Measurements from ENCODE around the gene COPG1. TPM values are rescaled to one million over a fixed set of nuclear protein-coding genes. Genes with fewer than 3 reads are reported as not detected.

Gene COPG1
- total and polyA plus RNA-seq, 2 experiments from 2014 or later, result 50.0 to 106 TPM

- peaks cover 7% of the 10 kb centered on the region for H3K4me1 ChIP-seq (ENCODE audit: insufficient read depth)
- H3K4me3 ChIP-seq, result no peak overlapping the region
- H3K27ac ChIP-seq (ENCODE audit: low read depth), result no peak overlapping the region
- Mint-ChIP-seq H3K27me3 (ENCODE audit: insufficient read depth, low read depth, poor library complexity) (peaks cover 20% of the 10 kb centered on the region), H3K27ac (no peak overlapping the region), H3K9me3 (no peaks in the 10 kb centered on the region; the same call in 2 of the 3 replicates), H3K36me3 (ENCODE audit: low read depth) (no peaks in the 10 kb centered on the region; the same call in 2 of the 3 replicates), H3K4me3 (no peak overlapping the region; the same call in 2 of the 3 replicates), H3K4me1 (peaks cover 11% of the 10 kb centered on the region)
- no peaks in the 10 kb centered on the region for H3F3A ChIP-seq (replicated peaks; ENCODE audit: low read depth)
- H3K27me3 ChIP-seq (ENCODE audit: insufficient read depth), result no peaks in the 10 kb centered on the region
- TF ChIP-seq POLR2AphosphoS5 (IDR thresholded peaks at IDR 0.05; ENCODE audit: low read depth), result no peak
- no peak for TF ChIP-seq CREB1 (CRISPR knock-in tag; IDR thresholded peaks at IDR 0.05; ENCODE audit: low read depth)
- TF ChIP-seq EZH2 (IDR thresholded peaks at IDR 0.05; ENCODE audit: low read depth, unreplicated experiment), result no peak
- no peak for TF ChIP-seq JUNB (IDR thresholded peaks at IDR 0.05; ENCODE audit: unreplicated experiment)
- TF ChIP-seq NANOG (IDR thresholded peaks at IDR 0.05; ENCODE audit: borderline replicate concordance), result no peak
- TF ChIP-seq REST (IDR thresholded peaks at IDR 0.05; ENCODE audit: unreplicated experiment), result no peak
- TF ChIP-seq EZH2phosphoT487 (IDR thresholded peaks at IDR 0.05; ENCODE audit: unreplicated experiment), result no peak
- TF ChIP-seq ZNF331 (CRISPR knock-in tag; IDR thresholded peaks at IDR 0.05; ENCODE audit: low read depth), result no peak
- TF ChIP-seq CTCF (conservative IDR thresholded peaks at IDR 0.05; ENCODE audit: low read depth in 2 of 2), result no peak
- TF ChIP-seq STAT1 (IDR thresholded peaks at IDR 0.05; ENCODE audit: unreplicated experiment), result no peak
- TF ChIP-seq ZNF114 (CRISPR knock-in tag; IDR thresholded peaks at IDR 0.05), result no peak
- TF ChIP-seq, protein P1, sequence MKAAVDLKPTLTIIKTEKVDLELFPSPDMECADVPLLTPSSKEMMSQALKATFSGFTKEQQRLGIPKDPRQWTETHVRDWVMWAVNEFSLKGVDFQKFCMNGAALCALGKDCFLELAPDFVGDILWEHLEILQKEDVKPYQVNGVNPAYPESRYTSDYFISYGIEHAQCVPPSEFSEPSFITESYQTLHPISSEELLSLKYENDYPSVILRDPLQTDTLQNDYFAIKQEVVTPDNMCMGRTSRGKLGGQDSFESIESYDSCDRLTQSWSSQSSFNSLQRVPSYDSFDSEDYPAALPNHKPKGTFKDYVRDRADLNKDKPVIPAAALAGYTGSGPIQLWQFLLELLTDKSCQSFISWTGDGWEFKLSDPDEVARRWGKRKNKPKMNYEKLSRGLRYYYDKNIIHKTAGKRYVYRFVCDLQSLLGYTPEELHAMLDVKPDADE (IDR thresholded peaks at IDR 0.05), result no peak
- TF ChIP-seq, protein P2, sequence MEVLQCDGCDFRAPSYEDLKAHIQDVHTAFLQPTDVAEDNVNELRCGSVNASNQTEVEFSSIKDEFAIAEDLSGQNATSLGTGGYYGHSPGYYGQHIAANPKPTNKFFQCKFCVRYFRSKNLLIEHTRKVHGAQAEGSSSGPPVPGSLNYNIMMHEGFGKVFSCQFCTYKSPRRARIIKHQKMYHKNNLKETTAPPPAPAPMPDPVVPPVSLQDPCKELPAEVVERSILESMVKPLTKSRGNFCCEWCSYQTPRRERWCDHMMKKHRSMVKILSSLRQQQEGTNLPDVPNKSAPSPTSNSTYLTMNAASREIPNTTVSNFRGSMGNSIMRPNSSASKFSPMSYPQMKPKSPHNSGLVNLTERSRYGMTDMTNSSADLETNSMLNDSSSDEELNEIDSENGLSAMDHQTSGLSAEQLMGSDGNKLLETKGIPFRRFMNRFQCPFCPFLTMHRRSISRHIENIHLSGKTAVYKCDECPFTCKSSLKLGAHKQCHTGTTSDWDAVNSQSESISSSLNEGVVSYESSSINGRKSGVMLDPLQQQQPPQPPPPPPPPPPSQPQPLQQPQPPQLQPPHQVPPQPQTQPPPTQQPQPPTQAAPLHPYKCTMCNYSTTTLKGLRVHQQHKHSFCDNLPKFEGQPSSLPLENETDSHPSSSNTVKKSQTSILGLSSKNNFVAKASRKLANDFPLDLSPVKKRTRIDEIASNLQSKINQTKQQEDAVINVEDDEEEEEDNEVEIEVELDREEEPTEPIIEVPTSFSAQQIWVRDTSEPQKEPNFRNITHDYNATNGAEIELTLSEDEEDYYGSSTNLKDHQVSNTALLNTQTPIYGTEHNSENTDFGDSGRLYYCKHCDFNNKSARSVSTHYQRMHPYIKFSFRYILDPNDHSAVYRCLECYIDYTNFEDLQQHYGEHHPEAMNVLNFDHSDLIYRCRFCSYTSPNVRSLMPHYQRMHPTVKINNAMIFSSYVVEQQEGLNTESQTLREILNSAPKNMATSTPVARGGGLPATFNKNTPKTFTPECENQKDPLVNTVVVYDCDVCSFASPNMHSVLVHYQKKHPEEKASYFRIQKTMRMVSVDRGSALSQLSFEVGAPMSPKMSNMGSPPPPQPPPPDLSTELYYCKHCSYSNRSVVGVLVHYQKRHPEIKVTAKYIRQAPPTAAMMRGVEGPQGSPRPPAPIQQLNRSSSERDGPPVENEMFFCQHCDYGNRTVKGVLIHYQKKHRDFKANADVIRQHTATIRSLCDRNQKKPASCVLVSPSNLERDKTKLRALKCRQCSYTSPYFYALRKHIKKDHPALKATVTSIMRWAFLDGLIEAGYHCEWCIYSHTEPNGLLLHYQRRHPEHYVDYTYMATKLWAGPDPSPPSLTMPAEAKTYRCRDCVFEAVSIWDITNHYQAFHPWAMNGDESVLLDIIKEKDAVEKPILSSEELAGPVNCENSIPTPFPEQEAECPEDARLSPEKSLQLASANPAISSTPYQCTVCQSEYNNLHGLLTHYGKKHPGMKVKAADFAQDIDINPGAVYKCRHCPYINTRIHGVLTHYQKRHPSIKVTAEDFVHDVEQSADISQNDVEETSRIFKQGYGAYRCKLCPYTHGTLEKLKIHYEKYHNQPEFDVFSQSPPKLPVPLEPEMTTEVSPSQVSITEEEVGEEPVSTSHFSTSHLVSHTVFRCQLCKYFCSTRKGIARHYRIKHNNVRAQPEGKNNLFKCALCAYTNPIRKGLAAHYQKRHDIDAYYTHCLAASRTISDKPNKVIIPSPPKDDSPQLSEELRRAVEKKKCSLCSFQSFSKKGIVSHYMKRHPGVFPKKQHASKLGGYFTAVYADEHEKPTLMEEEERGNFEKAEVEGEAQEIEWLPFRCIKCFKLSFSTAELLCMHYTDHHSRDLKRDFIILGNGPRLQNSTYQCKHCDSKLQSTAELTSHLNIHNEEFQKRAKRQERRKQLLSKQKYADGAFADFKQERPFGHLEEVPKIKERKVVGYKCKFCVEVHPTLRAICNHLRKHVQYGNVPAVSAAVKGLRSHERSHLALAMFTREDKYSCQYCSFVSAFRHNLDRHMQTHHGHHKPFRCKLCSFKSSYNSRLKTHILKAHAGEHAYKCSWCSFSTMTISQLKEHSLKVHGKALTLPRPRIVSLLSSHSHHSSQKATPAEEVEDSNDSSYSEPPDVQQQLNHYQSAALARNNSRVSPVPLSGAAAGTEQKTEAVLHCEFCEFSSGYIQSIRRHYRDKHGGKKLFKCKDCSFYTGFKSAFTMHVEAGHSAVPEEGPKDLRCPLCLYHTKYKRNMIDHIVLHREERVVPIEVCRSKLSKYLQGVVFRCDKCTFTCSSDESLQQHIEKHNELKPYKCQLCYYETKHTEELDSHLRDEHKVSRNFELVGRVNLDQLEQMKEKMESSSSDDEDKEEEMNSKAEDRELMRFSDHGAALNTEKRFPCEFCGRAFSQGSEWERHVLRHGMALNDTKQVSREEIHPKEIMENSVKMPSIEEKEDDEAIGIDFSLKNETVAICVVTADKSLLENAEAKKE (CRISPR knock-in tag; IDR thresholded peaks at IDR 0.05), result no peak
- DNase-seq (ENCODE audit: low spot score) (no peak), ATAC-seq (no peak; the same call in 2 of the 3 replicates)
- no peaks in the 10 kb centered on the region for H4K20me1 ChIP-seq (replicated peaks; ENCODE audit: insufficient read depth)
- H3K4me2 ChIP-seq, result no peak overlapping the region
- H3K79me2 ChIP-seq (replicated peaks; ENCODE audit: insufficient read depth), result peaks cover 11% of the 10 kb centered on the region
- H2AFZ ChIP-seq, result no peak overlapping the region
- no peaks in the 10 kb centered on the region for H3K9me2 ChIP-seq (ENCODE audit: insufficient read depth)
- no peaks in the 10 kb centered on the region for H3K36me3 ChIP-seq (ENCODE audit: insufficient read depth)
These were observed 63.9 kb downstream of the COPG1 start for GRCh38 chr3:129313415-129313664.
